Erythroblast (primary cell): ENCODE results near the gene PTPRU.

Source experiments
- GATA1 ChIP-seq: IDR thresholded peaks from 2 replicates; pipeline ENCODE4 v1.6.1; 2011; ENCODE audit warnings: low read depth, mild to moderate bottlenecking, control low read depth, low read length, moderate library complexity
- POLR2A ChIP-seq: IDR thresholded peaks from 2 replicates; pipeline ENCODE4 v1.6.1; 2011; ENCODE audit warnings: mild to moderate bottlenecking, low read length

DNA sequence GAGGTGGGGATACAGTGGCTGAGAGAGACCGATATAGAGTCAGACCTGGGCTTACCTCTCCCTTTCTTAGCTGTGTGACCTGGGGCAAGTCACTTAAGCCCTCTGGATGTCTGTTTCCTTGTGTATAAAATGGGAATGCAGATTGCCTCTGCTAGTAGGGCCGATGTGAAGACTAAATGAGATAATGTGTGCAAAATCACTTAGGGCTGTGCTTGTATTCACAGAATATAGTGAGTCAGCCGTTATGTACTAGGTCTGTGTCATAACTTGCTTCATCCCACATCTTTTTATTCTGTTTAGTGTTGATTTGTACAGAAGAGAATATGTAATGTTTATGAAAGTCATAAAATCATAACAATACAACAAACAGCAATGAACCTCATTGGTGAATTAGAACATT, 56.0 kb downstream of the PTPRU start:
- no peak for TF ChIP-seq POLR2A
- TF ChIP-seq GATA1: no peak
